HepG2 (cell line): ENCODE data around the gene LY6G5B. TPM values are rescaled to one million over a fixed set of nuclear protein-coding genes. Genes with fewer than 3 reads are reported as not detected.

ENCODE experiments used
- ASH2L ChIP-seq: fragments of 300-600, 200-600 bp; sonication (generic); IDR thresholded peaks from 2 replicates; pipeline ENCODE4 v1.7.0; 2017; ENCODE audit warnings: low read depth, mild to moderate bottlenecking, moderate library complexity, mixed read lengths, low read length; ENCODE audit not compliant: insufficient read length
- ATM ChIP-seq: fragments of 450-650 bp; IDR thresholded peaks from 2 replicates; pipeline ENCODE4 v1.7.1; 2017; ENCODE audit warnings: mild to moderate bottlenecking, borderline replicate concordance
- CHCHD3 ChIP-seq: sonication (generic); formaldehyde crosslinking; IDR thresholded peaks from 2 replicates; pipeline ENCODE4 v1.8.0; 2022; ENCODE audit warnings: mild to moderate bottlenecking, missing genetic modification reagents, moderate library complexity
- GATA4 ChIP-seq: sonication (generic); IDR thresholded peaks from 2 replicates; pipeline ENCODE4 v1.6.1; 2016; ENCODE audit warnings: antibody characterized with exemption, low read depth, borderline replicate concordance
- HMGA1 ChIP-seq: sonication (generic); formaldehyde crosslinking; conservative IDR thresholded peaks from 2 replicates; pipeline ENCODE4 v1.4.0; 2020; ENCODE audit warnings: missing genetic modification reagents
- HNF1B ChIP-seq: sonication (generic); formaldehyde crosslinking; IDR thresholded peaks from 2 replicates; pipeline ENCODE4 v1.5.1; 2020; ENCODE audit warnings: mild to moderate bottlenecking, moderate library complexity, missing genetic modification reagents
- KAT8 ChIP-seq: IDR thresholded peaks from 2 replicates; pipeline ENCODE4 v1.6.1; 2016; ENCODE audit warnings: missing genetic modification reagents, missing compliant biosample characterization
- KIAA2018 ChIP-seq: sonication (generic); formaldehyde crosslinking; IDR thresholded peaks from 2 replicates; pipeline ENCODE4 v1.5.0; 2020; ENCODE audit warnings: mild to moderate bottlenecking, missing genetic modification reagents, borderline replicate concordance
- MYC ChIP-seq: sonication (generic); formaldehyde crosslinking; IDR thresholded peaks from 2 replicates; pipeline ENCODE4 v1.9.0; 2021; ENCODE audit warnings: missing genetic modification reagents, borderline replicate concordance
- NFKB2 ChIP-seq: sonication (generic); formaldehyde crosslinking; IDR thresholded peaks from 2 replicates; pipeline ENCODE4 v1.4.0; 2020; ENCODE audit warnings: missing genetic modification reagents, borderline replicate concordance
- NFYC ChIP-seq: IDR thresholded peaks from 2 replicates; pipeline ENCODE4 v1.6.1; 2016; ENCODE audit warnings: missing genetic modification reagents, missing compliant biosample characterization
- NR0B2 ChIP-seq: sonication (generic); formaldehyde crosslinking; IDR thresholded peaks from 2 replicates; pipeline ENCODE4 v1.4.0; 2020; ENCODE audit warnings: mild to moderate bottlenecking, missing genetic modification reagents
- PAF1 ChIP-seq: IDR thresholded peaks from 2 replicates; pipeline ENCODE4 v1.6.1; 2016; ENCODE audit warnings: missing genetic modification reagents, missing compliant biosample characterization
- SIX1 ChIP-seq: sonication (generic); formaldehyde crosslinking; IDR thresholded peaks from 2 replicates; pipeline ENCODE4 v1.4.0; 2020; ENCODE audit warnings: missing genetic modification reagents, borderline replicate concordance
- SMARCE1 ChIP-seq: fragments of 450-650 bp; IDR thresholded peaks from 2 replicates; pipeline ENCODE4 v1.6.1; 2017; ENCODE audit warnings: borderline replicate concordance
- ZFP37 ChIP-seq: sonication (generic); formaldehyde crosslinking; IDR thresholded peaks from 2 replicates; pipeline ENCODE4 v1.4.0; 2020; ENCODE audit warnings: missing genetic modification reagents, borderline replicate concordance
- ZNF207 ChIP-seq: fragments of 450-650 bp; IDR thresholded peaks from 2 replicates; pipeline ENCODE4 v1.6.1; 2016; ENCODE audit warnings: antibody characterized with exemption, borderline replicate concordance
- ZNF232 ChIP-seq: sonication (generic); formaldehyde crosslinking; IDR thresholded peaks from 2 replicates; pipeline ENCODE4 v1.4.0; 2020; ENCODE audit warnings: missing genetic modification reagents, borderline replicate concordance
- ZNF326 ChIP-seq: sonication (generic); formaldehyde crosslinking; IDR thresholded peaks from 2 replicates; pipeline ENCODE4 v1.4.0; 2020; ENCODE audit warnings: missing genetic modification reagents, borderline replicate concordance
- ZNF782 ChIP-seq: sonication (generic); formaldehyde crosslinking; IDR thresholded peaks from 2 replicates; pipeline ENCODE4 v1.4.0; 2020; ENCODE audit warnings: missing genetic modification reagents, mild to moderate bottlenecking, borderline replicate concordance
- polyA plus RNA-seq, 8 experiments: library from polyadenylated mRNA; depleted of rRNA in 3 of 8; stranded (reverse) in 7 of 8; unstranded in 1 of 8; fragments of >200 nt; fragmentation: Illumina TruSeq in 4 of 8; extraction: Trizol in 4 of 8; gene quantifications; 2 replicates each; pipeline versions ENCODE4 v1.2.1 to v1.2.3, GENCODE V29; 2011 to 2016; ENCODE audit warnings: low read depth in 4 of 8, missing spikeins in 1 of 8, mixed read lengths in 1 of 8; ENCODE audit not compliant: insufficient read depth in 1 of 8
- total RNA-seq, 5 experiments: library from RNA; depleted of rRNA; stranded (reverse); fragments of >200 nt; fragmentation: Illumina TruSeq; extraction: Trizol; gene quantifications; 2 replicates each; pipeline ENCODE4 v1.2.3, GENCODE V29; 2016; ENCODE audit warnings: low read depth in 1 of 5

The LY6G5B gene
- total and polyA plus RNA-seq, 2 of the 13 experiments (the other 11 are each of a cell fraction or from before 2014, with no cell fraction given): 7.8 to 15.7 TPM

- TF ChIP-seq HNF1B (CRISPR knock-in tag) (peak; percentile 81), PAF1 (CRISPR knock-in tag) (no peak), ASH2L (peak; percentile 60), ZNF782 (CRISPR knock-in tag) (no peak), KIAA2018 (CRISPR knock-in tag) (peak; percentile 74; the same call in 1 of the 2 replicates), KAT8 (CRISPR knock-in tag) (no peak; the same call in 1 of the 2 replicates), ATM (no peak), SMARCE1 (no peak), ZNF232 (peak; percentile 67; the same call in 1 of the 2 replicates), ZNF326 (CRISPR knock-in tag) (no peak), CHCHD3 (CRISPR knock-in tag) (peak; percentile 57; the same call in 1 of the 2 replicates), MYC (CRISPR knock-in tag) (peak; percentile 87), NR0B2 (no peak), SIX1 (CRISPR knock-in tag) (no peak; the same call in 1 of the 2 replicates), NFYC (CRISPR knock-in tag) (no peak), ZFP37 (CRISPR knock-in tag) (peak; percentile 42; the same call in 1 of the 2 replicates), GATA4 (no peak; the same call in 1 of the 2 replicates), ZNF207 (no peak), HMGA1 (CRISPR knock-in tag) (no peak), NFKB2 (CRISPR knock-in tag) (peak; percentile 18; the same call in 1 of the 2 replicates)
Measured at GRCh38 chr6:31664790-31665500, 4.8 kb upstream of the LY6G5B start, which contains the start of gene GPANK1 (continued).
